K562 treated with DMSO at 1 percent for 4 hours (cell line): ENCODE data around the gene SMC6. TPM values are rescaled to one million over a fixed set of nuclear protein-coding genes. Genes with fewer than 3 reads are reported as not detected.

ENCODE experiments used
- total RNA-seq: library from RNA; unstranded; fragments of 300-600 nt; gene quantifications from 2 replicates; pipeline ENCODE4 v1.2.3, GENCODE V29; 2022; ENCODE audit not compliant: insufficient read depth

SMC6 gene
- 16.8 and 18.8 TPM in 2 replicates for total RNA-seq

GRCh38 chr2:17753803-17754663, at the start of gene SMC6, which contains the start of gene GEN1:
Gene SMC6, minus strand, starts transcription at chr2:17753810. Its CDS starts 7,864 bp downstream, at chr2:17745946.
Gene GEN1, plus strand, starts transcription at chr2:17754138. Its CDS starts 5,806 bp downstream, at chr2:17759944.

Other genes with a start within 250 kb of the SMC6 start
- gene RAD51AP2, start 235.4 kb downstream of the SMC6 start, total RNA-seq, result not detected in 2 replicates
- not detected in 2 replicates for gene VSNL1, start 213.1 kb downstream of the SMC6 start, total RNA-seq
- 2.1 and 3.7 TPM in 2 replicates for gene GEN1, start 328 bp upstream of the SMC6 start, total RNA-seq
- gene MSGN1, start 62.6 kb upstream of the SMC6 start, total RNA-seq, result not detected in 2 replicates
- gene KCNS3, start 124.9 kb upstream of the SMC6 start, total RNA-seq, result 0.71 TPM in 1 of 2 replicates, not detected in the other